ENCODE measurements around the gene FGF1. TPM values are rescaled to one million over a fixed set of nuclear protein-coding genes. Genes with fewer than 3 reads are reported as not detected.

The FGF1 gene
- total RNA-seq, 1 experiment from 2014 or later: not detected

- Histone ChIP-seq H3K27me3 (ENCODE audit: control insufficient read depth, insufficient read depth, low read length) (no peaks in the 10 kb centered on the region), H3K9me3 (ENCODE audit: control insufficient read depth, insufficient read depth, low read depth, low read length) (no peaks in the 10 kb centered on the region), H3K27ac (ENCODE audit: low read length) (no peak overlapping the region), H3K4me3 (ENCODE audit: low read depth in 2 of 2, low read length in 2 of 2) (no peak overlapping the region), H3K4me1 (ENCODE audit: control insufficient read depth, insufficient read depth, low read length) (no peaks in the 10 kb centered on the region), H3K36me3 (ENCODE audit: control insufficient read depth, insufficient read depth, low read length) (no peaks in the 10 kb centered on the region)
- CTCF ChIA-PET: no interaction called here
- TF ChIP-seq TCF7L2 (IDR thresholded peaks at IDR 0.05; ENCODE audit: low read depth, low read length) (no peak), SIN3A (IDR thresholded peaks at IDR 0.05; ENCODE audit: borderline replicate concordance, insufficient read depth, low read depth, low read length) (no peak), POLR2AphosphoS5 (IDR thresholded peaks at IDR 0.05; ENCODE audit: low read depth, low read length) (no peak), CTCF (IDR thresholded peaks at IDR 0.05) (no peak), REST (IDR thresholded peaks at IDR 0.05; ENCODE audit: insufficient read depth in 1 of 2, low read depth in 2 of 2, low read length in 1 of 2) (no peak)
- intact Hi-C loops (cut with micrococcal nuclease; ENCODE audit: unreplicated experiment) (no loop called here), in situ Hi-C loops (cut with HindIII; ENCODE audit: low pct_unique_long_range_greater_than_20kb, low sequenced_read_pairs) (no loop called here)
- BruUV-seq (replicated peaks): no TSS peak
- DNase-seq (ENCODE audit: low read depth, low spot score): no peak
- no peak; the same call in 1 of the 2 replicates for ATAC-seq
- POLR2A ChIA-PET: no interaction called here
Measured at GRCh38 chr5:142568283-142568995, 117.5 kb downstream of the FGF1 start.

- H3K9me3 ChIP-seq (ENCODE audit: control insufficient read depth, insufficient read depth, low read depth, low read length): no peaks in the 10 kb centered on the region
- intact Hi-C loops (cut with micrococcal nuclease; ENCODE audit: unreplicated experiment) (no loop called here), in situ Hi-C loops (cut with HindIII; ENCODE audit: low pct_unique_long_range_greater_than_20kb, low sequenced_read_pairs) (no loop called here)
- CTCF ChIA-PET: no interaction called here
- H3K27ac ChIP-seq (ENCODE audit: low read length): no peak overlapping the region
- H3K27me3 ChIP-seq (ENCODE audit: control insufficient read depth, insufficient read depth, low read length): no peaks in the 10 kb centered on the region
- no peak overlapping the region for H3K4me3 ChIP-seq (ENCODE audit: low read depth in 2 of 2, low read length in 2 of 2)
- H3K4me1 ChIP-seq (ENCODE audit: control insufficient read depth, insufficient read depth, low read length): no peaks in the 10 kb centered on the region
- no peak for ATAC-seq
- TF ChIP-seq TCF7L2 (IDR thresholded peaks at IDR 0.05; ENCODE audit: low read depth, low read length) (no peak), CTCF (IDR thresholded peaks at IDR 0.05) (no peak), SIN3A (IDR thresholded peaks at IDR 0.05; ENCODE audit: borderline replicate concordance, insufficient read depth, low read depth, low read length) (no peak), POLR2AphosphoS5 (IDR thresholded peaks at IDR 0.05; ENCODE audit: low read depth, low read length) (no peak), REST (IDR thresholded peaks at IDR 0.05; ENCODE audit: insufficient read depth in 1 of 2, low read depth in 2 of 2, low read length in 1 of 2) (no peak)
- no peaks in the 10 kb centered on the region for H3K36me3 ChIP-seq (ENCODE audit: control insufficient read depth, insufficient read depth, low read length)
- POLR2A ChIA-PET: no interaction called here
- BruUV-seq (replicated peaks): no TSS peak
- no peak for DNase-seq (ENCODE audit: low read depth, low spot score)
Measured at GRCh38 chr5:142561486-142562097, 124.3 kb downstream of the FGF1 start.

Data from Panc1 (cell line).